Stimulated activated memory B cell treated with anti-CD40 and anti-IgM and Interleukin-4, amounts not matched to agents 10 μg/mL and 1 μg/mL and 100 μg/mL, for 72 hours (primary cell): Measurements from ENCODE around the gene ORMDL1.
"Not testable (repeated sequence)": the region's sequence is repeated elsewhere in the genome, so short reads cannot be mapped to it uniquely, and the experiment has no call there.

ENCODE experiments used
- ATAC-seq: fragments of 150-1000 bp; cut with Tn5 transposase; 2 replicates; pipeline ENCODE4 v1.10.0; 2021
- H3K27ac Mint-ChIP-seq: one replicate; pipeline ENCODE4 v1.8.0; 2022; ENCODE audit warnings: mild to moderate bottlenecking, mixed read lengths
- H3K27me3 Mint-ChIP-seq: one replicate; pipeline ENCODE4 v1.8.0; 2022; ENCODE audit warnings: mixed read lengths
- H3K36me3 Mint-ChIP-seq: one replicate; pipeline ENCODE4 v1.8.0; 2022; ENCODE audit warnings: mixed read lengths
- H3K4me1 Mint-ChIP-seq: one replicate; pipeline ENCODE4 v1.8.0; 2022; ENCODE audit warnings: mixed read lengths
- H3K4me3 Mint-ChIP-seq: one replicate; pipeline ENCODE4 v1.8.0; 2022; ENCODE audit warnings: mild to moderate bottlenecking, moderate library complexity, mixed read lengths
- H3K9me3 Mint-ChIP-seq: one replicate; pipeline ENCODE4 v1.8.0; 2022; ENCODE audit warnings: mixed read lengths

Gene ORMDL1

DNA sequence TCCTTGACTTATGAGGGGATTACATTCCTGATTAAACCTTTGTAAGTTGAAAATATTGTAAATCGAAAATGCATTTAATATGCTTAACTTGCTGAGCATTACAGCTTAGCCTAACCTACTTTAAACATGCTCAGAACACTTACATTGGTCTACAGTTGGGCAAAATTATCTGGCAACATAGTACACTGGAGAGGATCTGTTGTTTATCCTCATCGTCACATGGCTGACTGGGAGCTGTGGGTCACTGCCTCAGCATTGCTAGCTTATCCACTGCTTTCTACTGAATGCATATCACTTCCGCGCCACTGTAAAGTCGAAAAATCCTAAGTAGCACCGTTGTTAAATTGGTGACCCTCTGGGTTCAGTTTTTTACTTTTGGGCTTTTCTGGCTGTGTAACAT lies 13.8 kb upstream of the ORMDL1 start:
- ATAC-seq = no peak
- Mint-ChIP-seq H3K36me3 (peaks cover 33% of the 10 kb centered on the region), H3K27ac (no peak overlapping the region), H3K4me1 (no peaks in the 10 kb centered on the region), H3K4me3 (no peak overlapping the region), H3K27me3 (no peaks in the 10 kb centered on the region), H3K9me3 (no peaks in the 10 kb centered on the region)

DNA sequence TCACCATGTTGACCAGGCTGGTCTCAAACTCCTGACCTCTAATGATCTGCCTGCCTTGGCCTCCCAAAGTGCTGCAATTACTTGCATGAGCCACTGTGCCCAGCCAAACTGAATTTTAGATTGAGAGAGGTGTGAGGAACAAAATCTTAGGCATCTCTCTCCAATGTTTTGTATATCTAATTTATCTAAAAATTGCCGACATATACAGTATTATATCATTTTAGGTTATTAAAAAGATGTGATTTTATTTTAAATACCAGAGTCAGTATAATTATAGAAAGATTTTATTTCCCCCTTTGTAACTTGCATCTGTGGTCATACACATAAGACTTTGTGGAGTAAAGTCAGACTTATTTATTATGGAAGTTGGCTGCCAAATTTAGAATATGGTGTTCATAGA lies 10.2 kb upstream of the ORMDL1 start:
- no peak for ATAC-seq
- Mint-ChIP-seq H3K4me3 (no peak overlapping the region), H3K4me1 (peaks cover 7% of the 10 kb centered on the region), H3K27ac (no peak overlapping the region), H3K27me3 (no peaks in the 10 kb centered on the region), H3K9me3 (no peaks in the 10 kb centered on the region), H3K36me3 (peaks cover 23% of the 10 kb centered on the region)

DNA sequence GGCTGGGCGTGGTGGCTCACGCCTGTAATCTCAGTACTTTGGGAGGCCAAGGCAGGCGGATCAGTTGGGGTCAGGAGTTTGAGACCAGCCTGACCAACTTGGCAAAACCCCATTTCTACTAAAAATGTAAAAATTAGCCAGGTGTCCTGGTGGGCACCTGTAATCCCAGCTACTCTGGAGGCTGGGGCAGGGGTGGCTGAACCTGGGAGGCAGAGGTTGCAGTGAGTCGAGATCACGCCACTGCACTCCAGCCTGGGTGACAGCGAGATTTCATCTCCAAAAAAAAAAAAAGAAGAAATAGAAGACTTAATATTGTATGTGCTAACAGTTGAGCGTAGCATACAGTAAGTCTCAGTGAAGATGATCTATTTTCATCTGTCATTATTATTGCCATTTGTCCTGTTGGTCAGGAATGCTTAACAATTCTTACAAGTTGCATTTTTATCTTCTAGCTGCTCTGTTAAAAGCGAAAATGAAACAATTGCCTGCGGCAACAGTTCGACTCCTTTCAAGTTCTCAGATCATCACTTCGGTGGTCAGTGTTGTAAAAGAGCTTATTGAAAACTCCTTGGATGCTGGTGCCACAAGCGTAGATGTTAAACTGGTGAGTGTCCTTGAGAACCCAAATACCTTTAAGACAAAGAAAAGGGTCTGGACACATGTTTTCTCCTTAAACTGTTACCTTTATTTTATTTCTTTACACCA lies 7.4 kb upstream of the ORMDL1 start:
- Mint-ChIP-seq H3K27ac (no peak overlapping the region), H3K36me3 (peaks cover 20% of the 10 kb centered on the region), H3K27me3 (no peaks in the 10 kb centered on the region), H3K9me3 (no peaks in the 10 kb centered on the region), H3K4me1 (peaks cover 14% of the 10 kb centered on the region), H3K4me3 (no peak overlapping the region)
- no peak for ATAC-seq

DNA sequence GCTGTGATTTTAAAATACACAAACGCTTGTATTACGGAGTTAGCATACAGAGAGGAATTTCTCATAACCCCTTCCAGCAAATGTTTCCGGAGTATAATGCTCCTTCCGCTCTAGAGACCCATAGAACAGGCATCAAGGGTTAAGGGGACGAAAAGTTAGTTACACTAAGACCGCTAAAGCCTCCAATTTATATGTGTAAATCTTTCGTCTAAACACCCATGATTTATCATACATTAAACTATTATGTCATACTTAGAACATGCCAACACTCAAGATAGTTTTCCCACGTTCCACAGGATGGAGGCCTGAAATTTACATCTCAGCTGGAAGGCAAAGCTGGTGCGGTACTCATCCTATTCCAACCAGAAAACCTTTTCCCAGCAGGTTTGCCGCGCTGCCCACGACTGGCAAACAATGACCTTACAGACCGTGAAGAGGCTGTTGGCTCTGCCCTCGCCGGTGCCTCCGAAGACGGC lies 650 bp downstream of the ORMDL1 start:
- H3K36me3 Mint-ChIP-seq = peaks cover 41% of the 10 kb centered on the region
- no peak for ATAC-seq
- H3K27me3 Mint-ChIP-seq = no peaks in the 10 kb centered on the region
- H3K4me1 Mint-ChIP-seq = peaks cover 40% of the 10 kb centered on the region
- peak overlapping the region; percentile 91 for H3K4me3 Mint-ChIP-seq
- peak overlapping the region; percentile 93 for H3K27ac Mint-ChIP-seq
- H3K9me3 Mint-ChIP-seq = no peaks in the 10 kb centered on the region

DNA sequence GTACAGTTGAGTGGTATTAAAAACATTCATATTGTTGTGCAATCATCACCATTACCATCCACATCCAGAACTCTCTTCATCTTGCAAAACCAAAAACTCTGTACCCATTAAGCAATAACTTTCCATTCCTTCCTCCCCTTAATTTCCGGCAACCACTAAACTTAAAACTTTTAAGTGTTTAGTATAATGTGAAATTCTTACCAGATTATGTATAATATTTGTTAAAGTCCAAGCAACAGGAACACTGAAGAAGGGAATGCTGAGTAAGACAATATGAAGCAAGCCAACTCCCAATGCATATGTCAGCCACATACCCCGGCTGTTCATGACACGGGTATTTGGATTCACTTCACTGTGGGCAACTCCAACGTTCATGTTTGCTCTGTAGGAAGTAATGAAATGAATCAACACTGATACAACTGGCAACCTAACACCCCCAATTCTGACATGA lies 1.9 kb downstream of the ORMDL1 start:
- H3K36me3 Mint-ChIP-seq = peaks cover 44% of the 10 kb centered on the region
- H3K4me1 Mint-ChIP-seq = peaks cover 32% of the 10 kb centered on the region
- no peak for ATAC-seq
- H3K9me3 Mint-ChIP-seq = no peaks in the 10 kb centered on the region
- no peak overlapping the region for H3K27ac Mint-ChIP-seq
- peak overlapping the region; percentile 61 for H3K4me3 Mint-ChIP-seq
- no peaks in the 10 kb centered on the region for H3K27me3 Mint-ChIP-seq

DNA sequence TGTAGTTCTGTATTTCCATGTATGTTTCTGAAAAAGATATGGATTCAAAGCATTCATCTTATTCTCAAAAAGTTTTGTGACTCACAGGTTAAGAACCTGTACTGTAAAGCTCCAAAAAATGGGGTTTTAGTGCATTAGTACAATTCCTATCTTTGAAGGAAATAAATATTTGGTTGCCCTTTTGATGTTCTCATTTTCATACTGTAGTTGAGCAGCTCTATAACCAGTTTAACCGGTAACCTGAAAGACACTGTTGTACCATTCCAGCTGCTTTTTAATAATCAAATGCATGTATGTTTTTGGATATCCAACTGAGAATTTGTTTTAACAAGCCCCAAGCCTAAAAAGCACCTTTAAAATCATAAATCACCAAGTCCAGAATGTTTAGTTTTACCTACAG lies 11.9 kb downstream of the ORMDL1 start:
- peaks cover 29% of the 10 kb centered on the region for H3K36me3 Mint-ChIP-seq
- ATAC-seq = no peak
- H3K27me3 Mint-ChIP-seq = no peaks in the 10 kb centered on the region
- H3K27ac Mint-ChIP-seq = no peak overlapping the region
- no peaks in the 10 kb centered on the region for H3K9me3 Mint-ChIP-seq
- no peaks in the 10 kb centered on the region for H3K4me1 Mint-ChIP-seq
- no peak overlapping the region for H3K4me3 Mint-ChIP-seq

DNA sequence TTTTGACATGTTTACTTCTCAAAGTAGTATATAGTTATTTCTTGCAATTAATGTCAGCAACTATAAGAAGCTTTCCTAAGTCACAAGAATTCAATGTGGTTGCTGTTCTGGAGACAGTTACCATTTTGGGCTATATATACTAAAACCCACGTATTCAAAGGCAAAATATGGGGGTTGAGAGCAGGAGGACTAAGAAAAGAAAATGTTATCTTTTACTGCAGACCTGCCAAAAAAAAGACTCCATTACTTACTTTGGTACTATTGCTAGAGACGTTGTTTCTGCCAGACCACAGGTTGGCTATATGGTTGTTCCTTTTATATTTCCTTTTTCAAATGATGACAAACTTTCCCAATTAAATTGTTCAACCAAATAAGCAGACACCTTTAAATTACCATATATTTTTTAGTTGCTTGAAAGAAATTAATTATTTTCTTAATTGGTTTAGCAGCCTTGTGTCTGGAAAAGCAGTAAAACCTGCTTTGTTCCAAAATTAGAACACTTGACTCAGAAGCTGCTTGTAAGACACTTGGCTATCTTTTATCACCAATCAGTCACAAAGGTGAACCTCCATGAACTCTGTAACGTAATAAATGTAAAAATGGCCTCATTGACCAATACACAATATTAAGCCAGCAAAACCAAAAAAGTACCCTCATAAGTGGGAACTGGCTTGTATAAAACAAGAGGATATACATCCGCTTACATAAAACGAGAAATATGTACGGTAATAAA lies 13.4 kb downstream of the ORMDL1 start:
- Mint-ChIP-seq H3K4me3 (no peak overlapping the region), H3K27ac (no peak overlapping the region), H3K4me1 (no peaks in the 10 kb centered on the region), H3K36me3 (peaks cover 24% of the 10 kb centered on the region), H3K9me3 (no peaks in the 10 kb centered on the region), H3K27me3 (no peaks in the 10 kb centered on the region)
- no peak for ATAC-seq

DNA sequence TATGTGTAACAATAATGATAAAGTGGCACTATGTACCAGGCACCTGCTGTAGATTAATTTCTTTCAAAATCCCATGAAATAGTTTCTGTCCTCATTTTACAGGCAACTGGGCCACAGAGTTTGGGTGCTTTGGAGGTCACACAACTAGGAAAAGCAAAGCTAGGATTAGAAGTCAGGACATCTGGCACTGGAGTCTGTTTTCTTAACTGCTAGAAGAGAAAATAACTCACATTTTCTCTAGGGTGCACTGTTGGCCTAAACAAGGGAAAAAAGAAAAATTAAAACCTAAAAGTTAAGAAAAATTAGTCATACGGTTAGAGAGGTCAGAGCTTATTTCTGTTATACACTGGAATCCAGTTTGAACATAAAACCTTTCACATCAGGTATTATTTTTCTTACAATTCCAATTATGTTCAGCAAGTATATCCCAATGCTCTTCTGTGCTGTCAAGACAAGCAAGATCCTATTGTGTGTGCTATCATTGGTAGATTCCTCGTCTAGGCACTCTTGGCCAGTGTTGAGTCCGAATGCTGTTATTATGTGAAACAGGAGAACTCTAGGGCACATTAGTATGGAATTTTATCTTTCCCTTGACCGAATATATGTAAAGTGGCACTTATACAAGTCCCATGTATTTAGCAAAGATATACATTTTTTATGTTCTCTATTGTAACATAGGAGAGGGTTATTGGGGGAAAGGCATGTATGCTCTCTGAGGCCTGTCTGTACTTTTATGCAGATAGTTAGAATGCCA lies 20.1 kb downstream of the ORMDL1 start:
- peaks cover 6% of the 10 kb centered on the region for H3K36me3 Mint-ChIP-seq
- no peaks in the 10 kb centered on the region for H3K27me3 Mint-ChIP-seq
- peak overlapping the region; percentile 97 for H3K27ac Mint-ChIP-seq
- H3K4me3 Mint-ChIP-seq = no peak overlapping the region
- H3K4me1 Mint-ChIP-seq = peaks cover 7% of the 10 kb centered on the region
- ATAC-seq = no peak
- no peaks in the 10 kb centered on the region for H3K9me3 Mint-ChIP-seq

DNA sequence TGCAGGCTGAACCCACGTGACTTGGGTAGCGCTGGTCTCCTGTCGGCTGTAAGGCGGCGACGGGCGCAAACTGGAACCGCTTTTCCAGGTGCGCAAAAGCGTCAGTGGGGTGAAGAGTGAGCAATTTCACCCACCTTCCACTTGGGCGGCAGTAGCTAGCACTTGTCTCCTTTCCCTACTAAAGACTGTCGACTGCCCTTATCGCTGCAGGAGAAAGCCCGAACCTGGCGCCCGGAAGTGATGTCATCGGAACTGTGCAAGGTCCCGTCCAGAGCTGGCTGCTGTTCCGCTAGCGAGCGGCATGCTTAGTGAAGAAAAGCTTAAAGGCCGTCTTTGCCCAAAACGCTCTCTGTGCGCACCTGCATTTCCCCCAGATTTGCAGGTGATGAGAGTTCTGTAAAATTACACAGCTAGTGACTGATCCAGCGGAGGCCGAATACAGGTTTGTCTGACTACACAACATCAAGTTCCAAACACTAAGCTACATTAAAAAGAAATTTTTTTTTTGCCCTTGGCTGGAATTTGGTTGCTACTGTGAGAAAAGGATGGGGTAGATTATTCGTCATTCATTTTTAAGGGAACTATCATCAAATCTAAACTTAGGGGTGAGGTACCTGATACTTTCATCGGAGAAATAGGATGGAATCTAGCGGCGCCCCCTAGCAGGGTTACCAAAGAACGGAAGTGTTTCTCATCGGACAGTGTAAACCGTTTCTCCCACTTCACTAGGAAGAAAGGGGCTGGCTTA lies 21.4 kb downstream of the ORMDL1 start, which contains the start of gene OSGEPL1:
OSGEPL1 (minus strand) TSS at position 242 of the 748 bp plus-strand sequence. CDS start 1,152 bp downstream, outside the sequence.
- no peaks in the 10 kb centered on the region for H3K9me3 Mint-ChIP-seq
- peak within 1 kb of the TSS; percentile 97 for H3K27ac Mint-ChIP-seq
- peaks cover 10% of the 10 kb centered on the region for H3K36me3 Mint-ChIP-seq
- peaks cover 7% of the 10 kb centered on the region for H3K4me1 Mint-ChIP-seq
- peak; percentile 99 for ATAC-seq
- peak within 1 kb of the TSS; percentile 94 for H3K4me3 Mint-ChIP-seq
- no peaks in the 10 kb centered on the region for H3K27me3 Mint-ChIP-seq

DNA sequence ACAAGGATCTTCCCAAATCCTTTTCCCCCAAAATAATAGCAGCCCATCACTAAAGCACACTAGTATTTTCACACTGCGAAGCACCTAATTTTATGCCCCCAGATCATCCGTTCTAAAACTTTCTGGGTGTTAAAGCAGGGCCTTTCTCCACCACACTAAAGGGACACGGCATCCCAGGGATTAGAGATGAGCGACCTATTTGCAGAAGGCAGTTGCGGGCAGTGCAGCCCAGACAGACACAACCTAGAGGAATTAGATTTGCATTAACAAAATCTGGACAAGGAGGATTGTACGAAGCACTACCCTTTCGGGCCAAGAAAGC lies 21.9 kb downstream of the ORMDL1 start:
- ATAC-seq = no peak

DNA sequence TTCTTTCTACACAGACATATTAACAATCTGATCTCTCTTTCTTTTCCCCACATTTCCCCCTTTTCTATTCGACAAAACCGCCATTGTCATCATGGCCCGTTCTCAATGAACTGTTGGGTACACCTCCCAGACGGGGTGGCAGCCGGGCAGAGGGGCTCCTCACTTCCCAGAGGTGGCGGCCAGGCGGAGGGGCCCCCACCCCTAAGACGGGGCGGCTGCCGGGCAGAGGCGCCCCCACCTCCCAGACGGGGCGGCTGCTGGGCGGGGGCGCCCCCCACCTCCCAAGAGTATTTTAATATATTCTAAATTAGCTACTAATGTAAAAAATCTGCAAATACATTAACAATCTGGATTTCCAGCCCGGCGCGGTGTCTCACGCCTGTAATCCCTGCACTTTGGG lies 24.0 kb downstream of the ORMDL1 start:
- H3K4me3 Mint-ChIP-seq, H3K4me1 Mint-ChIP-seq, ATAC-seq, H3K27me3 Mint-ChIP-seq, H3K9me3 Mint-ChIP-seq, H3K27ac Mint-ChIP-seq: not testable (repeated sequence)
- peaks cover 10% of the 10 kb centered on the region for H3K36me3 Mint-ChIP-seq

More for the DNA sequence above, 21.9 kb downstream of the ORMDL1 start:
- Mint-ChIP-seq H3K36me3 (peaks cover 10% of the 10 kb centered on the region), H3K9me3 (no peaks in the 10 kb centered on the region), H3K27me3 (no peaks in the 10 kb centered on the region), H3K27ac (peak overlapping the region; percentile 97), H3K4me3 (peak overlapping the region; percentile 94), H3K4me1 (peaks cover 7% of the 10 kb centered on the region)

DNA sequence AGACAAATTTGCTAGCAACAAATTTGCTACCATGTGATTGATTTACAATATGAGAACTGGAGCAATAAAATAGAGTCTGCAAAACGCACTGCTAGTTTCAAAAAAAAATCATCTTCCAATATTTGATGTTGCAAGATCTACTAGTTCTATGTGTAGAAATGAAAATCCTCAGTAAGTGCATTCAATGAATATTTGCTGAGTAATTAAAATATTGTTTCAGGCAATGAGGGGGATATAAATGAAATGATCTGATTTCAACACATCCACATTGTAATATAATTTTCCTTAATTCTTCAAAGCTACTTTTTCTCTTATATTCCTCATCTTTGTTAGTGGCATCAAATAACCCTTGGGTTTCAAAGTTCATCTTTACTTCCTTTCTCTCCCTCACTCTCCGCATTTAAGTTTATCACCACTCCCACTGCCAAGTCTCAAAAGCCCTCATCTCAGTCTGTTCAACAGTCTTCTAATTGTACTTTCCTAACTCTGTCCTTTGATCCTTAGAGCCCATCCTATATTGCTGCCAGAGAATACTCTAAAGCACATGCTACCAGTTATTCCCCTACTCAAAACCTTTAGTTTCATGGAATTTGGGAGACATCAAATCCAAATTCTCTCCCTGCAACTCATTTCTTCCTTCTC lies 27.7 kb downstream of the ORMDL1 start:
- Mint-ChIP-seq H3K4me3 (no peak overlapping the region), H3K36me3 (peaks cover 10% of the 10 kb centered on the region), H3K9me3 (no peaks in the 10 kb centered on the region), H3K4me1 (no peaks in the 10 kb centered on the region), H3K27me3 (no peaks in the 10 kb centered on the region), H3K27ac (no peak overlapping the region)
- no peak for ATAC-seq

DNA sequence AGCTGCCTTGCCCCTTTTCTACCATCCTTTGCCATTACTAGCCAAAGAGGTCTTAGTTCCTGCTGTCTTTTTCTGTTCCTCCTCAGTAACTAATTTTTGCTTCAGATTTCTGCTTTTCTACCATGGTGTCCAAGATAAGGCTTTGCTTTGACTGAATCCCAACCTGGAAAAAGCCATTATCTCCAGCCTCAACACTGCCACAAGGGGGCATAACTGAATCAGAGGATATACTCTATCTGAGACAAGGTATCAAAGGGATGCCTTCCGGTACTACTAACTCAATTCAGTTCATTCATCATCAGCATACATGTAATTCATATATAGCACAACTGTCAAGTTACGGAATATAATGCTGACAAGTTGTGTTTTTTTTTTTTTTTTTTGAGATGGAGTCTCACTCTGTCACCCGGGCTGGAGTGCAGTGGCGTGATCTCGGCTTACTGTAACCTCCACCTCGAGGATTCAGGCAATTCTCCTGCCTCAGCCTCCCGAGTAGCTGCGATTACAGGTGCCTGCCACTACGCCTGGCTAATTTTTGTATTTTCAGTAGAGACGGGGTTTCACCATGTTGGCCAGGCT lies 33.0 kb downstream of the ORMDL1 start:
- H3K9me3 Mint-ChIP-seq = no peaks in the 10 kb centered on the region
- H3K4me1 Mint-ChIP-seq = no peaks in the 10 kb centered on the region
- no peaks in the 10 kb centered on the region for H3K27me3 Mint-ChIP-seq
- ATAC-seq = no peak
- no peak overlapping the region for H3K27ac Mint-ChIP-seq
- no peak overlapping the region for H3K4me3 Mint-ChIP-seq
- no peaks in the 10 kb centered on the region for H3K36me3 Mint-ChIP-seq

DNA sequence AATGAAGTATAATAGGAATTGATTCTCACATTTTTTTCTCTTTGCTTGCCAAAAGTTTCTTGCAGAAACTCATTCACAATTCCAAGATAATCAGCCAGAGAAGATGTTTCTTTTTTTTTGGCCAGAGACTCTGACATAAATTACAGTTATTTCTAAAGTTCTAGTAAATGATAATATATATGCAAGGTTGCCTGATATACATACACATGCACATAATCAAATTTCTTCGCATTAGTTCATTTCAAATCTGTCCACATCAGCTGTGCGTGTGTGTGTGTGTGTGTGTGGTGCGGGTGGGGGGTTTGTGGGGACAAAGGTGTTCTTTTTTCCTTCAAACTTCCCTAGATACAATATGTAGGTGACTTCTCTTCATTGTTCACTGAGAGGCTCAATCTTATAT lies 54.7 kb downstream of the ORMDL1 start:
- Mint-ChIP-seq H3K36me3 (peaks cover 7% of the 10 kb centered on the region), H3K4me1 (no peaks in the 10 kb centered on the region), H3K4me3 (no peak overlapping the region), H3K27ac (no peak overlapping the region), H3K9me3 (no peaks in the 10 kb centered on the region), H3K27me3 (no peaks in the 10 kb centered on the region)
- no peak for ATAC-seq
